Stomach (tissue), 19 donors: ENCODE results near the gene KCNT2. TPM values are rescaled to one million over a fixed set of nuclear protein-coding genes. Genes with fewer than 3 reads are reported as not detected.
A peak's percentile ranks its signal among the peaks of the same experiment; 100 is the strongest.

ENCODE experiments used
- DNase-seq, 2 donors: peaks; one replicate each; pipeline versions ENCODE4 v3.0.0 to v3.0.0-alpha.2; 2013 to 2019
- H3K27ac ChIP-seq, 5 donors: fragments of 200-600 bp in 4 of 5; sonication (generic) in 4 of 5; one replicate each; pipeline ENCODE4 v1.5.1; 2013 to 2019; ENCODE audit warnings: mild to moderate bottlenecking in 1 of 5, moderate library complexity in 1 of 5
- H3K27me3 ChIP-seq, 3 donors: fragments of 200-600 bp; sonication (generic); one replicate each; pipeline ENCODE4 v1.5.1; 2017 to 2019; ENCODE audit warnings: mixed run types in 1 of 3
- H3K36me3 ChIP-seq, 4 donors: fragments of 200-600 bp; sonication (generic); 1 replicate in 3 of 4; 2 replicates in 1 of 4; pipeline ENCODE4 v1.5.1; 2016 to 2019
- H3K4me1 ChIP-seq, 4 donors: fragments of 200-600 bp; sonication (generic); one replicate each; pipeline ENCODE4 v1.5.1; 2016 to 2019
- H3K4me3 ChIP-seq, 4 donors: fragments of 200-600 bp; sonication (generic) in 3 of 4; one replicate each; pipeline ENCODE4 v1.5.1; 2016 to 2019; ENCODE audit warnings: mild to moderate bottlenecking in 1 of 4
- H3K9me3 ChIP-seq, 4 donors: fragments of 200-600 bp; sonication (generic); one replicate each; pipeline ENCODE4 v1.5.1; 2016 to 2019
- CTCF ChIP-seq, 7 experiments: fragments of 450-650 bp in 4 of 7; fragments of 200-600 bp in 3 of 7; sonication (generic) in 3 of 7; IDR thresholded peaks; one replicate each; pipeline ENCODE4 v1.5.1; 2016 to 2019; ENCODE audit warnings: antibody characterized with exemption in 7 of 7, control low read depth in 2 of 7, mild to moderate bottlenecking in 1 of 7
- EP300 ChIP-seq: sonication (generic); formaldehyde crosslinking; IDR thresholded peaks from one replicate; pipeline ENCODE4 v1.6.1; 2017; ENCODE audit warnings: antibody characterized with exemption
- POLR2A ChIP-seq, 4 donors: fragments of 450-650 bp; IDR thresholded peaks; one replicate each; pipeline ENCODE4 v1.6.1; 2016; ENCODE audit warnings: antibody characterized with exemption in 4 of 4, control low read depth in 2 of 4, mild to moderate bottlenecking in 1 of 4, moderate library complexity in 1 of 4
- POLR2AphosphoS5 ChIP-seq, 3 donors: sonication (generic); formaldehyde crosslinking; IDR thresholded peaks; one replicate each; pipeline ENCODE4 v1.6.1; 2016; ENCODE audit warnings: antibody characterized with exemption in 3 of 3
- WGBS, 5 donors: extraction: QIAGEN DNeasy Blood & Tissue Kit in 3 of 5; methylation state at CpG; one replicate each; pipeline versions ENCODE4 v1.1.5 to v1.1.7; 2013 to 2018; 5-methylcytosine and 5-hydroxymethylcytosine counted together
- intact Hi-C: fragments of 100-400 bp; cut with DNase I; formaldehyde crosslinking; loops from one replicate; pipeline ENCODE4 v1.15.1; 2023; ENCODE audit warnings: low total_unique reads
- long read RNA-seq, 10 donors: transcript quantifications; one replicate each; lab custom pipeline, GENCODE V29; 2026
- polyA plus RNA-seq, 3 donors: library from polyadenylated mRNA; stranded (reverse); fragments of 200-250 nt; gene quantifications; one replicate each; pipeline ENCODE4 v1.2.3, GENCODE V29; 2013
- total RNA-seq, 5 donors: library from RNA; depleted of rRNA; stranded (reverse); fragments of >200 nt; gene quantifications; one replicate each; pipeline versions ENCODE4 v1.1.0 to v1.2.3, GENCODE V29; 2014 to 2016
- donor health status: healthy with polysubstance abuse.
- donor health status: Bipolar disorder and iron deficiency.
- donor health status: healthy.

KCNT2 gene
- total RNA-seq: 10 to 100 TPM in 1 of 5 donors, 1 to 10 TPM in 2, under 1 TPM in 2; 0.29 to 32.3 (median 3.1) TPM
- under 1 TPM; 0.31 to 0.95 (median 0.92) TPM for polyA plus RNA-seq
- long read RNA-seq, donor 1: 0 reads
- long read RNA-seq, donor 2: 0 reads
- long read RNA-seq, donor 3: 0 reads
- long read RNA-seq, donor 4: 0 reads
- long read RNA-seq, donor 5: 0 reads
- long read RNA-seq, donor 6: 0 reads
- long read RNA-seq, donor 7: 0 reads
- long read RNA-seq, donor 8: 0 reads
- long read RNA-seq, donor 9: 0 reads
- long read RNA-seq, donor 10: 0 reads

GRCh38 chr1:196608390-196609369, at the start of gene KCNT2:
KCNT2 (minus strand) TSS chr1:196608440; CDS start chr1:196608309, 131 bp downstream.
- intact Hi-C loops: no loop called here
- Histone ChIP-seq H3K27me3 (peaks cover 0 to 19% (median 9%) of the 10 kb centered on the region in 3 donors), H3K4me3 (peak within 1 kb of the TSS; percentile 48 to 54 (median 52)), H3K9me3 (no peaks in the 10 kb centered on the region), H3K36me3 (no peaks in the 10 kb centered on the region), H3K27ac (peak within 1 kb of the TSS; percentile 69 to 83 (median 81)), H3K4me1 (peaks cover 0 to 23% (median 15%) of the 10 kb centered on the region in 4 donors)
- DNase-seq: peak; percentile 25 to 91
- TF ChIP-seq EP300: no peak
- TF ChIP-seq CTCF (IDR thresholded peaks at IDR 0.05): no peak
- TF ChIP-seq POLR2A (IDR thresholded peaks at IDR 0.05): no peak
- no peak for TF ChIP-seq POLR2AphosphoS5 (IDR thresholded peaks at IDR 0.05)
- 2 to 5% (median 3%) methylated on average over 41 to 43 of the region's 43 CpGs for WGBS, 5 donors

- no peaks in the 10 kb centered on the region for H3K9me3 ChIP-seq
- intact Hi-C loops: no loop called here
- H3K36me3 ChIP-seq: no peaks in the 10 kb centered on the region
- peak overlapping the region in 1 of 5 donors; percentile 14 for H3K27ac ChIP-seq
- H3K27me3 ChIP-seq: no peaks in the 10 kb centered on the region
- H3K4me1 ChIP-seq: no peaks in the 10 kb centered on the region
- peak overlapping the region in 1 of 4 donors; percentile 36 for H3K4me3 ChIP-seq
- TF ChIP-seq POLR2A (IDR thresholded peaks at IDR 0.05) (no peak), EP300 (no peak), CTCF (IDR thresholded peaks at IDR 0.05) (no peak), POLR2AphosphoS5 (IDR thresholded peaks at IDR 0.05) (no peak)
- 47 to 69% (median 55%) methylated on average over 3 of the region's 3 CpGs for WGBS, 5 donors
- no peak for DNase-seq
Observed at GRCh38 chr1:196655494-196655893, 47.3 kb upstream of the KCNT2 start.

- H3K27ac ChIP-seq: peak overlapping the region in 1 of 5 donors; percentile 14
- intact Hi-C loops: no loop called here
- 74 to 88% (median 83%) methylated on average over 3 of the region's 3 CpGs for WGBS, 5 donors
- no peak for DNase-seq
- H3K9me3 ChIP-seq: no peaks in the 10 kb centered on the region
- H3K4me3 ChIP-seq: peak overlapping the region in 2 of 4 donors; percentile 22 to 36
- no peak for TF ChIP-seq EP300
- TF ChIP-seq POLR2AphosphoS5 (IDR thresholded peaks at IDR 0.05): no peak
- TF ChIP-seq POLR2A (IDR thresholded peaks at IDR 0.05): no peak
- TF ChIP-seq CTCF (IDR thresholded peaks at IDR 0.05): no peak
- H3K36me3 ChIP-seq: no peaks in the 10 kb centered on the region
- no peaks in the 10 kb centered on the region for H3K27me3 ChIP-seq
- H3K4me1 ChIP-seq: no peaks in the 10 kb centered on the region
Observed at GRCh38 chr1:196655071-196655470, 46.8 kb upstream of the KCNT2 start.

- intact Hi-C loops: no loop called here
- Histone ChIP-seq H3K9me3 (no peaks in the 10 kb centered on the region), H3K27me3 (no peaks in the 10 kb centered on the region), H3K4me1 (no peaks in the 10 kb centered on the region), H3K4me3 (peak overlapping the region in 3 of 4 donors; percentile 22 to 36 (median 23)), H3K27ac (peak overlapping the region in 1 of 5 donors; percentile 24), H3K36me3 (no peaks in the 10 kb centered on the region)
- 46 to 59% (median 51%) methylated on average over 2 of the region's 2 CpGs for WGBS, 5 donors
- DNase-seq: no peak
- no peak for TF ChIP-seq POLR2A (IDR thresholded peaks at IDR 0.05)
- TF ChIP-seq POLR2AphosphoS5 (IDR thresholded peaks at IDR 0.05): no peak
- TF ChIP-seq CTCF (IDR thresholded peaks at IDR 0.05): no peak
- no peak for TF ChIP-seq EP300
Observed at GRCh38 chr1:196654271-196654670, 46.0 kb upstream of the KCNT2 start.
